Gastroesophageal sphincter (tissue), 4 donors: ENCODE data around the gene CPED1. TPM values are rescaled to one million over a fixed set of nuclear protein-coding genes. Genes with fewer than 3 reads are reported as not detected.

Experiments used
- ATAC-seq: fragments of 150-250 bp; one replicate; pipeline ENCODE4 v1.9.1; 2016; ENCODE audit warnings: mild to moderate bottlenecking, moderate library complexity
- H3K27ac ChIP-seq, 4 donors: fragments of 200-600 bp; sonication (generic) in 3 of 4; 1 replicate in 3 of 4; 2 replicates in 1 of 4; pipeline ENCODE4 v1.5.1; 2016 to 2019
- H3K27me3 ChIP-seq: fragments of 200-600 bp; sonication (generic); one replicate; pipeline ENCODE4 v1.5.1; 2019
- H3K36me3 ChIP-seq, 2 donors: fragments of 200-600 bp; sonication (generic); one replicate each; pipeline ENCODE4 v1.5.1; 2019; ENCODE audit warnings: control low read depth in 1 of 2
- H3K4me1 ChIP-seq, 3 donors: fragments of 200-600 bp; sonication (generic); 1 replicate in 2 of 3; 2 replicates in 1 of 3; pipeline ENCODE4 v1.5.1; 2016 to 2019; ENCODE audit warnings: control low read depth in 2 of 3
- H3K4me3 ChIP-seq, 2 donors: fragments of 200-600 bp; sonication (generic); one replicate each; pipeline ENCODE4 v1.5.1; 2019; ENCODE audit warnings: mild to moderate bottlenecking in 1 of 2, moderate library complexity in 1 of 2
- H3K9me3 ChIP-seq, 3 donors: fragments of 200-600 bp; sonication (generic); one replicate each; pipeline ENCODE4 v1.5.1; 2017 to 2019; ENCODE audit warnings: control low read depth in 2 of 3
- CTCF ChIP-seq, 4 experiments: fragments of 200-600 bp in 2 of 4; fragments of 450-650 bp in 2 of 4; sonication (generic) in 1 of 4; IDR thresholded peaks; one replicate each; pipeline ENCODE4 v1.5.1; 2017 to 2019; ENCODE audit warnings: antibody characterized with exemption in 4 of 4, mild to moderate bottlenecking in 2 of 4, moderate library complexity in 2 of 4
- EP300 ChIP-seq: sonication (generic); formaldehyde crosslinking; IDR thresholded peaks from one replicate; pipeline ENCODE4 v1.6.1; 2017; ENCODE audit warnings: antibody characterized with exemption, mild to moderate bottlenecking
- POLR2A ChIP-seq, 2 donors: fragments of 450-650 bp; IDR thresholded peaks; one replicate each; pipeline ENCODE4 v1.6.1; 2017; ENCODE audit warnings: antibody characterized with exemption in 2 of 2, mild to moderate bottlenecking in 2 of 2, moderate library complexity in 1 of 2
- POLR2AphosphoS5 ChIP-seq: sonication (generic); formaldehyde crosslinking; IDR thresholded peaks from one replicate; pipeline ENCODE4 v1.6.1; 2017; ENCODE audit warnings: antibody characterized with exemption
- WGBS, 2 donors: methylation state at CpG; one replicate each; pipeline ENCODE4 v1.1.5; 2018; ENCODE audit warnings: low coverage in 1 of 2; 5-methylcytosine and 5-hydroxymethylcytosine counted together
- total RNA-seq, 4 donors: library from RNA; depleted of rRNA; stranded (reverse); fragments of >200 nt; gene quantifications; one replicate each; pipeline ENCODE4 v1.1.0, GENCODE V29; 2016

The CPED1 gene
- total RNA-seq, 4 donors from 2014 or later: 35.1 to 97.7 (median 60.5) TPM

GRCh38 chr7:121132940-121133339 is 144.4 kb downstream of the CPED1 start:
- Histone ChIP-seq H3K4me1 (no peaks in the 10 kb centered on the region), H3K4me3 (no peak overlapping the region), H3K27ac (no peak overlapping the region), H3K36me3 (peaks cover 0 to 36% of the 10 kb centered on the region in 2 donors), H3K27me3 (no peaks in the 10 kb centered on the region), H3K9me3 (no peaks in the 10 kb centered on the region)
- WGBS, 2 donors: 0% methylated on average over 1 of the region's 1 CpG; no CpG with 5 or more reads in 1 of the 2 donors
- TF ChIP-seq CTCF (IDR thresholded peaks at IDR 0.05) (no peak), POLR2A (IDR thresholded peaks at IDR 0.05) (no peak), EP300 (no peak), POLR2AphosphoS5 (no peak)
- ATAC-seq: no peak

GRCh38 chr7:121133444-121133843 is 144.9 kb downstream of the CPED1 start:
- Histone ChIP-seq H3K4me3 (no peak overlapping the region), H3K4me1 (no peaks in the 10 kb centered on the region), H3K36me3 (peaks cover 0 to 40% of the 10 kb centered on the region in 2 donors), H3K27me3 (no peaks in the 10 kb centered on the region), H3K27ac (no peak overlapping the region), H3K9me3 (no peaks in the 10 kb centered on the region)
- no peak for ATAC-seq
- TF ChIP-seq POLR2AphosphoS5: no peak
- no peak for TF ChIP-seq CTCF (IDR thresholded peaks at IDR 0.05)
- TF ChIP-seq EP300: no peak
- TF ChIP-seq POLR2A (IDR thresholded peaks at IDR 0.05): no peak
- 84 to 92% methylated on average over 2 to 3 of the region's 3 CpGs for WGBS, 2 donors

- no peak overlapping the region for H3K27ac ChIP-seq
- no peaks in the 10 kb centered on the region for H3K9me3 ChIP-seq
- peaks cover 0 to 63% of the 10 kb centered on the region in 2 donors for H3K36me3 ChIP-seq
- no peak overlapping the region for H3K4me3 ChIP-seq
- H3K27me3 ChIP-seq: no peaks in the 10 kb centered on the region
- no peaks in the 10 kb centered on the region for H3K4me1 ChIP-seq
- no peak for ATAC-seq
- TF ChIP-seq POLR2AphosphoS5 (no peak), CTCF (IDR thresholded peaks at IDR 0.05) (no peak), EP300 (no peak), POLR2A (IDR thresholded peaks at IDR 0.05) (no peak)
- 95 to 97% methylated on average over 2 of the region's 2 CpGs for WGBS, 2 donors
Observed at GRCh38 chr7:121137580-121137979, 149.1 kb downstream of the CPED1 start.

GRCh38 chr7:121138262-121138933 is 149.9 kb downstream of the CPED1 start:
- H3K9me3 ChIP-seq: no peaks in the 10 kb centered on the region
- H3K4me1 ChIP-seq: no peaks in the 10 kb centered on the region
- H3K27me3 ChIP-seq: no peaks in the 10 kb centered on the region
- WGBS, 2 donors: 63 to 74% methylated on average over 6 to 7 of the region's 8 CpGs
- no peak for ATAC-seq
- TF ChIP-seq CTCF (IDR thresholded peaks at IDR 0.05): no peak
- TF ChIP-seq EP300: no peak
- TF ChIP-seq POLR2A (IDR thresholded peaks at IDR 0.05): no peak
- no peak for TF ChIP-seq POLR2AphosphoS5
- no peak overlapping the region for H3K27ac ChIP-seq
- H3K4me3 ChIP-seq: no peak overlapping the region
- H3K36me3 ChIP-seq: peaks cover 0 to 70% of the 10 kb centered on the region in 2 donors

GRCh38 chr7:121139427-121139826 is 150.9 kb downstream of the CPED1 start:
- TF ChIP-seq EP300 (no peak), CTCF (IDR thresholded peaks at IDR 0.05) (no peak), POLR2A (IDR thresholded peaks at IDR 0.05) (no peak), POLR2AphosphoS5 (no peak)
- H3K9me3 ChIP-seq: no peaks in the 10 kb centered on the region
- no peak for ATAC-seq
- no peak overlapping the region for H3K4me3 ChIP-seq
- peaks cover 0 to 63% of the 10 kb centered on the region in 2 donors for H3K36me3 ChIP-seq
- no peaks in the 10 kb centered on the region for H3K27me3 ChIP-seq
- no peaks in the 10 kb centered on the region for H3K4me1 ChIP-seq
- WGBS, 2 donors: 73 to 96% methylated on average over 3 of the region's 3 CpGs
- no peak overlapping the region for H3K27ac ChIP-seq
